ENCODE measurements around the gene SIN3A. TPM values are rescaled to one million over a fixed set of nuclear protein-coding genes. Genes with fewer than 3 reads are reported as not detected.
"Not testable (repeated sequence)": the region's sequence is repeated elsewhere in the genome, so short reads cannot be mapped to it uniquely, and the experiment has no call there.

The SIN3A gene
- total RNA-seq, 8 experiments from 2014 or later = 14.6 to 62.6 (median 26.3) TPM

- in situ Hi-C loops (cut with MboI; ENCODE audit: low pct_unique_long_range_greater_than_20kb in 2 of 9, low sequenced_read_pairs in 9 of 9, unreplicated experiment in 9 of 9) = no loop called here
- Histone ChIP-seq H3K27ac (peak overlapping the region in 1 of 2 donors; percentile 83), H3K4me3 (peak overlapping the region; percentile 78 to 99 (median 91)), H3K4me1 (replicated peaks in 1 of 2) (peaks cover 0 to 3% of the 10 kb centered on the region in 2 donors)
- peak in 4 of 8 experiments; percentile 3 to 5 (median 4) for ATAC-seq (replicated peaks in 6 of 8)
- 0% methylated on average over 2 to 15 of the region's 48 CpGs; no CpG with 5 or more reads in 6 of the 10 experiments for WGBS, 10 experiments
Measured at GRCh38 chr15:75455424-75455981, 4.0 kb upstream of the SIN3A start.

- in situ Hi-C loops (cut with MboI; ENCODE audit: low pct_unique_long_range_greater_than_20kb in 2 of 9, low sequenced_read_pairs in 9 of 9, unreplicated experiment in 9 of 9) = no loop called here
- Histone ChIP-seq H3K4me3 (peak overlapping the region; percentile 78 to 99 (median 91)), H3K4me1 (replicated peaks in 1 of 2) (peaks cover 0 to 3% of the 10 kb centered on the region in 2 donors), H3K27ac (peak overlapping the region; percentile 80 to 83)
- no CpG with 5 or more reads among the region's 116 CpGs for WGBS, 10 experiments
- peak in 6 of 8 experiments; percentile 0 for ATAC-seq (replicated peaks in 6 of 8)
Measured at GRCh38 chr15:75454471-75455378, 3.2 kb upstream of the SIN3A start.

DNA sequence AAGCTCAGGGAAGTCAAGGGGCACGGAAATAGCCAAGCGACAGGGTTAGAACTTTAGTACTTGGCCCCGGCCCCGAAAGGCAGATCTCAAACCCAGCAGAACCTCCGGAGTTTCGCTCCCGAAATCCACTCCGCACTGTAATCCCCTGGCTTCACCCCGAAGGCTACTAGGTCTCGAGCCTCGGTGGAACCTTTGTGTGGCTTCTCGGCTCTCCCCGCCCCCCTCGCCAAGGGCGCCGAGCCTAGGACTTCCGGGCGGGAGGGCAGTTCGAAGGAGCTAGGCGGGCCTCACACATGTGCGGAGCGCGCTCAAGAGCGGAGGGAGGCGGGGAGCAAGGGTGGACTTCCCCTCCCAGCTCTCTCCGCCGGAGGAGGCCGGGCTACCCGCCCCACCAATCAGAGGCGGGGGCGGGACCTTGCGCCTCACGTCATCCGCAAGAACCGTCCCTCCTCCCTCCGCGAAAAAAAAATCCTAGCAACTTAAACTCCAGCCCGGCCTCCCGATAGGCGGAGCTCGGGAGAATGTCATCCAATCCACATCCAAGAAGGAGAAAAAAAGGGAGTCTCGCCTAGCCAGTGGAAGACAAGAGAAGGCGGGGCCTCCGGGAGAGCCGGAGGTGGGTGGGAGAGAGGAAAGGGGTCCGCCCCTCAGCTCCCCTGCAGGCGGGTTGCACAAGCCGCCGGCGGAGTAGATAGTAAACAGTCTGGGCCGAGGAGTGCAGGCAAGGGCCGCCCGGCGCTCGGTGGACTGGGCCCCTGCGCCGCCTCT is 2.4 kb upstream of the SIN3A start:
- Histone ChIP-seq H3K4me1 (replicated peaks in 1 of 2) (peaks cover 0 to 3% of the 10 kb centered on the region in 2 donors), H3K4me3 (peak overlapping the region; percentile 78 to 99 (median 91)), H3K27ac (peak overlapping the region; percentile 80 to 83)
- 0 to 1% (median 0%) methylated on average over 4 to 15 of the region's 57 CpGs; no CpG with 5 or more reads in 4 of the 10 experiments for WGBS, 10 experiments
- ATAC-seq (replicated peaks in 6 of 8) = peak; percentile 19 to 42 (median 33)
- in situ Hi-C loops (cut with MboI; ENCODE audit: low pct_unique_long_range_greater_than_20kb in 2 of 9, low sequenced_read_pairs in 9 of 9, unreplicated experiment in 9 of 9) = no loop called here

DNA sequence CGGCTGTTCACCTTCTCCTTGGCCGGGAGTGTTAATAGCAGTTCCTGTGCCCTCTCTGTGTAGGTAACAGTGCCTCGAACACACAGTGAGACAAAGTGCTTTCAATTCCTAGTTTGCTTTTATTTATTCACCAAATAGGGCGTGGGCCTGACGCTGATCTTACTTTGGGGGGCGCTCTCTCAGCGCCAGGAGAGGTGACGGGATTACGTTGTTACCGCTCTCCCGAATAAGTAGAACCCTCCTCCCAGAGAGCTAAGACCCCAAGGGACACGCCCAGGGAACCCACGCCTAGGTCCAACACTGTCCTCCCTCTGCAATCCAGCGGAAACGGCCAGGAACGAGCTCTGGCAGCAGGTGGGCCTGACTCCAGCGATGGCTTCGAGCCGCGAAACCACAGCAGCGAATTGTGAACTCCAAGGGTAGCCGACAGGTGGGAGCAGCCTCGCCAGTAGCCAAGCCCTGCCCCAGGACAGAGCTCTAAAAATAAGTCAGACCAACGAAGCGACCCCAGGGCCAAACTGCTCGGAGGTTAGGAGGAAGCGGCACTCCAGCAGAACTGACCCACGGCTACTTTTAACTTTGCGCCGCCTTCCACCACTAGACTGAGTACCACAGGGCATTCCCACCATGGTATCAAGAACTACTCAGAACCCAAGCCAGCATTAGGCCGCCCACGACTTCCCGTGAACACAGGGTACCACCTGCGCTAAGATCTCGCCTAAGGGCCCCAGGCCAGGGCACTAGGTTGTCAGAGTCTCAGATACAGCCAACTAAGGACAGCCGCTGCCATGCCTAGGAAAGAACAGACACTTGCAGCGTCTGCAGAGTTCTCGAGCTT is 1.6 kb upstream of the SIN3A start:
- H3K27ac ChIP-seq = peak overlapping the region; percentile 35 to 61
- H3K4me1 ChIP-seq (replicated peaks in 1 of 2) = peaks cover 0 to 3% of the 10 kb centered on the region in 2 donors
- H3K4me3 ChIP-seq = peak overlapping the region; percentile 41 to 96 (median 78)
- WGBS, 10 experiments = 0 to 3% (median 0%) methylated on average over 1 to 26 of the region's 38 CpGs; no CpG with 5 or more reads in 2 of the 10 experiments
- ATAC-seq (replicated peaks in 6 of 8) = no peak
- in situ Hi-C loops (cut with MboI; ENCODE audit: low pct_unique_long_range_greater_than_20kb in 2 of 9, low sequenced_read_pairs in 9 of 9, unreplicated experiment in 9 of 9) = no loop called here

DNA sequence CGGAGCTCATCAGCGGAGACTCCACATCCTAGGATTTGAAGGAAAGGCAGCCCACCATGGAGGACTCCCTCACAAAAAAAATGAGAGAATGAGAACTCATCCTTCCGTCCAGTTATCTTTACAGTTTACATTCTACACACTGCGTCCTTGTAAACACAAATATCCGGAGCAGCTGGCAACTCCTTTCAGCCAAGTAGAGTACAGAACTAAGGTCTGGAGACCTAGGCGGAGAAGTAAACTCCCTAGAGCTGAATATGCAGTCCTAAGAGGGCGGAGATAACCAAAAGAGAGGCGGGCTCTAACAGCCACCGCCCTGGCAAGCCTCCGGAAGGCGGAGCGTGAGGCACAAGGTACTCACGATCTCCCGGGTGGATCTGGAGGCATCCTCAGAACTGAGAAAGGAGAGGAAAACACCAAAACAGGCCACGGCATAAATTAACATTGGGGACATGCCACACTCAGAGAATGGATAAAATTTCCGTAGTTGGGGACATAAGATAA is 924 bp upstream of the SIN3A start:
- peaks cover 0 to 3% of the 10 kb centered on the region in 2 donors for H3K4me1 ChIP-seq (replicated peaks in 1 of 2)
- H3K4me3 ChIP-seq = peak overlapping the region; percentile 41 to 96 (median 78)
- 0 to 2% (median 0%) methylated on average over 3 to 14 of the region's 16 CpGs; no CpG with 5 or more reads in 2 of the 10 experiments for WGBS, 10 experiments
- H3K27ac ChIP-seq = peak overlapping the region; percentile 13 to 61
- in situ Hi-C loops (cut with MboI; ENCODE audit: low pct_unique_long_range_greater_than_20kb in 2 of 9, low sequenced_read_pairs in 9 of 9, unreplicated experiment in 9 of 9) = no loop called here
- peak in 3 of 8 experiments; percentile 7 to 15 (median 8) for ATAC-seq (replicated peaks in 6 of 8)

DNA sequence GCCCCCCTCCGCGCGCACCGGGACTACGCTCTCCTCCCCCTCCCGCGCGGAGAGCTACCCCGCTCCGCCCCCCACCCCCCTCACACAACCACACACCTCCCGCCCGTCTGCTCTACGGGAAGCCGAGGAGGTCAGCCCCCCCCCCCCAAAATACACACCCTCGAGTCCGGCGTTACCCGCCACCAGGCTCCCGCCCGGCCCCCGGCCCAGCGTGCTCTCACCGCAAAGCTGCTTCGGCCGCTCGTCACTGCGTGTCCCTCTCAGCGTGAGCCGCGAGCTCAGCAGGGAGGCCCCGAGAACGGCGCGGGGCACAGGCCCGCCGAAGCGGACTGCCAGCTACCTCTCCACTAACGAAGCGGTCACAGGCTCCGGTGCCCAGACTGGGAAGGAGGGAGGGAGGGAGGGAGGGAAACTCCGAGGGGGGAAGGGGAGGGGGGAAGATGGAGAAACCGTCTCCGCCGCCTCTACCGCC is 252 bp downstream of the SIN3A start:
- Histone ChIP-seq H3K4me1 (replicated peaks in 1 of 2) (peaks cover 0 to under 1% of the 10 kb centered on the region in 2 donors), H3K27ac (peak overlapping the region; percentile 77 to 83), H3K4me3 (peak overlapping the region; percentile 44 to 62 (median 61))
- peak in 1 of 8 experiments; percentile 0 for ATAC-seq (replicated peaks in 6 of 8)
- in situ Hi-C loops (cut with MboI; ENCODE audit: low pct_unique_long_range_greater_than_20kb in 2 of 9, low sequenced_read_pairs in 9 of 9, unreplicated experiment in 9 of 9) = no loop called here
- no CpG with 5 or more reads among the region's 45 CpGs for WGBS, 10 experiments

DNA sequence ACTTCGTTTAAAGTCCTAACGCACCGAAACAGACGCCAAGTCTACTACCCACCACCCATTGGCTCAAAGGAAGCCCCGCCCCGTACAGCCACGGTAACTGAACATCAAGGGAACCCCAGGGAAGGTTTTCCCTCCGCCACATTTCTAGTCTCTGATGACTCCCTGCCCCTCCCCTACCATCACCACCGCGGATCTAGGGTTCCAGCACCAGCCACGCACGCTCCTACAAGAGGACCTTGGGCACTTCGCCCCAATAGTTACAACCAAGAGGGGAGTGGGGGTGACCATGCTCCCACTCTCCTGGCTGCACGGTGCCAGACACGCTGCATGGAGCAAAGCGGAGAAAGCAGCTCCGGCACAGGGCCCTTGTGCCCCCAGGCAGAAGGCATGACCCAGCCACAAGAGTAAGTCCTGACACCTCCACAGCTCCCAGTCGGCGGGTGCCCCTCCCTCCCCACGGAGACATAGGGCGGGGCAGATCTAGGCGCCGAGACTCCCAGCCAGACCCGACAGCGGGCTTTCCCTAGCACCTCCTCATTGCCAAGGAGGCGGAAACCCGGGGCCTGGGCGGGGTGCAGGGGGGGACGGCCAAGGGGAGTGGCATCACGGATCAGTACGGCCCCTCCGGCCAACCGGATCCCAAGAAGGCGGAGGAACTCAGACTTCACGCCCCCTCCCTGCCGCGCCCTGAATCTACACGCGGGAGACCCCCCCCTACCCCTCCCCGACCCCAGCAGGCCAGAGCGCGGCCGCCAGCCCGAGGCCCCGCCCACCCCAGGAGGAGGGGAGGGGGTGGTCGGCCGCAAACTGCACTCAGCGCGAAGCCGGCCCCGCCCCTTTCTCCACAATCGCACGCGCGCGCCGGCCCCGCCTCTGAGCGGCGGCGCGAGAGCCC is 936 bp downstream of the SIN3A start:
- peak; percentile 11 to 34 (median 22) for ATAC-seq (replicated peaks in 6 of 8)
- Histone ChIP-seq H3K4me3 (peak overlapping the region; percentile 44 to 62 (median 61)), H3K27ac (peak overlapping the region; percentile 1 to 30), H3K4me1 (replicated peaks in 1 of 2) (no peaks in the 10 kb centered on the region)
- in situ Hi-C loops (cut with MboI; ENCODE audit: low pct_unique_long_range_greater_than_20kb in 2 of 9, low sequenced_read_pairs in 9 of 9, unreplicated experiment in 9 of 9) = no loop called here
- WGBS, 10 experiments = 0% methylated on average over 1 to 7 of the region's 62 CpGs; no CpG with 5 or more reads in 6 of the 10 experiments

DNA sequence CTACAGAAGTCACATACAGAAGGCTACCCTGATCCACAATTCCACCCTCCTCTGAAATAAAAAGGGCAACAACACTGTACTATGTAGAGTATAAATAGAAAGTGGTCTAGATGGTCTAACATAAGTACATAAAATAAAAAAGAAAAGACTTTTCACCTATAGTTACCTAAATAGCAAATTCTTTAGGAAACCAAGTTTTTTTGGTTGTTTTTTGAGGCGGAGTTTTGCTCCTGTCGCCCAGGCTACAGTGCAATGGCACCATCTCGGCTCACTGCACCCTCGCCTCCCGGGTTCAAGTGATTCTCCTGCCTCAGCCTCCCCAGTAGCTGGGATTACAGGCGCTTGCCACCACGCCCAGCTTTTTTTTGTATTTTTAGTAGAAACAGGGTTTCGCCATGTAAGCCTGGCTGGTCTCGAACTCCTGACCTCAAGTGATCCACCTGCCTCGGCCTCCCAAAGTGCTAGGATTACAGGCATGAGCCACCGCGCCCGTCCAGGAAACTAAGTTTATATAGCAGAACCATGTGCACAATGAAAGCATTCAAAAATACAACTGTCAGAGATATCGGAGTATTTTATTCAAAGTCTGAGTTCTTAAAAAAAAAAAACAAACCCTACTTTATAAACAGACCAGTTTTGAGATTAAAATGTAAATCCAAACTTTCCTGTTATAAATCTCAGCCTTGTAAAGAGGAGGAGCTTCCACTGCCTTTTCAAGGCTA is 1.7 kb downstream of the SIN3A start:
- Histone ChIP-seq H3K4me3 (peak overlapping the region; percentile 44 to 62 (median 61)), H3K27ac (no peak overlapping the region), H3K4me1 (replicated peaks in 1 of 2) (no peaks in the 10 kb centered on the region)
- in situ Hi-C loops (cut with MboI; ENCODE audit: low pct_unique_long_range_greater_than_20kb in 2 of 9, low sequenced_read_pairs in 9 of 9, unreplicated experiment in 9 of 9) = no loop called here
- WGBS, 10 experiments = 0 to 70% (median 50%) methylated on average over 2 to 14 of the region's 14 CpGs; no CpG with 5 or more reads in 3 of the 10 experiments
- no peak for ATAC-seq (replicated peaks in 6 of 8)

- in situ Hi-C loops (cut with MboI; ENCODE audit: low pct_unique_long_range_greater_than_20kb in 2 of 9, low sequenced_read_pairs in 9 of 9, unreplicated experiment in 9 of 9); ATAC-seq (replicated peaks in 6 of 8); H3K4me1 ChIP-seq (replicated peaks in 1 of 2); H3K27ac ChIP-seq; H3K4me3 ChIP-seq: not testable (repeated sequence)
- 43 to 96% (median 81%) methylated on average over 1 to 5 of the region's 13 CpGs; no CpG with 5 or more reads in 4 of the 10 experiments for WGBS, 10 experiments
Measured at GRCh38 chr15:75448171-75448570, 3.3 kb downstream of the SIN3A start.

GRCh38 chr15:75446151-75446550 is 5.3 kb downstream of the SIN3A start:
- WGBS, 10 experiments = 57 to 100% (median 87%) methylated on average over 1 to 3 of the region's 3 CpGs
- ATAC-seq (replicated peaks in 6 of 8) = no peak
- H3K27ac ChIP-seq = no peak overlapping the region
- H3K4me1 ChIP-seq (replicated peaks in 1 of 2) = no peaks in the 10 kb centered on the region
- in situ Hi-C loops (cut with MboI; ENCODE audit: low pct_unique_long_range_greater_than_20kb in 2 of 9, low sequenced_read_pairs in 9 of 9, unreplicated experiment in 9 of 9) = no loop called here
- no peak overlapping the region for H3K4me3 ChIP-seq

Data from motor neuron (in vitro differentiated cells).